ENCODE results near the gene UQCR11.

DNA sequence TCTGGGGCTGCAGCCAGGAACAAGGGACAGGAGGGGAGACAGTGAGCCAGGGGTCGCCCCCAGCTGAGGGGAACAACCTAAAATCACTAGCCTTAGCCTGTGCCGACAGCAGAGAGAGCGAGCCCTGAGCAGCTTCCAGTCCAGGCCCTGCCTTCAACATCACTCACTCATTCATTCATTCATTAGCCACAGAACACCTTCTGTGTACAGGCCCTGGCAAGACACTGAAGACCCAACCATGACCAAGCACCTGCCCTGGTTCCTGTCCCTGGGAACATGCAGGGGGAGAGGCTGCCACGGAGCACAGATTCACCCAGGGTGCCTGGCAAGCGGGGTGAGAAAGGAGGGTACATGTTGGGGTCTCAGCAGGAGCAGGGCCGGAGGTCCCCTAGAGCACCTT lies 42.0 kb downstream of the UQCR11 start:
- TF ChIP-seq, protein P1, sequence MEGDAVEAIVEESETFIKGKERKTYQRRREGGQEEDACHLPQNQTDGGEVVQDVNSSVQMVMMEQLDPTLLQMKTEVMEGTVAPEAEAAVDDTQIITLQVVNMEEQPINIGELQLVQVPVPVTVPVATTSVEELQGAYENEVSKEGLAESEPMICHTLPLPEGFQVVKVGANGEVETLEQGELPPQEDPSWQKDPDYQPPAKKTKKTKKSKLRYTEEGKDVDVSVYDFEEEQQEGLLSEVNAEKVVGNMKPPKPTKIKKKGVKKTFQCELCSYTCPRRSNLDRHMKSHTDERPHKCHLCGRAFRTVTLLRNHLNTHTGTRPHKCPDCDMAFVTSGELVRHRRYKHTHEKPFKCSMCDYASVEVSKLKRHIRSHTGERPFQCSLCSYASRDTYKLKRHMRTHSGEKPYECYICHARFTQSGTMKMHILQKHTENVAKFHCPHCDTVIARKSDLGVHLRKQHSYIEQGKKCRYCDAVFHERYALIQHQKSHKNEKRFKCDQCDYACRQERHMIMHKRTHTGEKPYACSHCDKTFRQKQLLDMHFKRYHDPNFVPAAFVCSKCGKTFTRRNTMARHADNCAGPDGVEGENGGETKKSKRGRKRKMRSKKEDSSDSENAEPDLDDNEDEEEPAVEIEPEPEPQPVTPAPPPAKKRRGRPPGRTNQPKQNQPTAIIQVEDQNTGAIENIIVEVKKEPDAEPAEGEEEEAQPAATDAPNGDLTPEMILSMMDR (IDR thresholded peaks at IDR 0.05) = no peak
- TF ChIP-seq POLR2A (IDR thresholded peaks at IDR 0.05) (no peak), POLR2AphosphoS5 (IDR thresholded peaks at IDR 0.05) (no peak)
